CD1c-positive myeloid dendritic cell (primary cell): ENCODE measurements around the gene ANKRD36.
"Not testable (repeated sequence)": the region's sequence is repeated elsewhere in the genome, so short reads cannot be mapped to it uniquely, and the experiment has no call there.

ENCODE experiments used
- DNase-seq: peaks from one replicate; pipeline ENCODE4 v3.0.0-alpha.2; 2016; ENCODE audit errors: extremely low spot score

ANKRD36 gene

GRCh38 chr2:97113882-97114255, 916 bp downstream of the ANKRD36 start:
- not testable (repeated sequence) for DNase-seq

- not testable (repeated sequence) for DNase-seq
Observed at GRCh38 chr2:97129090-97129489, 16.1 kb downstream of the ANKRD36 start.

GRCh38 chr2:97144016-97144415, 31.1 kb downstream of the ANKRD36 start:
- not testable (repeated sequence) for DNase-seq

- not testable (repeated sequence) for DNase-seq
Observed at GRCh38 chr2:97166548-97166947, 53.6 kb downstream of the ANKRD36 start.

- DNase-seq: not testable (repeated sequence)
Observed at GRCh38 chr2:97167938-97168337, 55.0 kb downstream of the ANKRD36 start.

GRCh38 chr2:97168583-97168982, 55.6 kb downstream of the ANKRD36 start:
- DNase-seq: not testable (repeated sequence)

- DNase-seq: not testable (repeated sequence)
Observed at GRCh38 chr2:97180391-97180790, 67.4 kb downstream of the ANKRD36 start.

GRCh38 chr2:97195349-97195748, 82.4 kb downstream of the ANKRD36 start:
- DNase-seq: not testable (repeated sequence)

GRCh38 chr2:97197251-97197650, 84.3 kb downstream of the ANKRD36 start:
- not testable (repeated sequence) for DNase-seq

GRCh38 chr2:97200887-97201286, 87.9 kb downstream of the ANKRD36 start:
- peak; percentile 3 for DNase-seq

GRCh38 chr2:97202643-97203250, 89.8 kb downstream of the ANKRD36 start:
- DNase-seq: not testable (repeated sequence)

GRCh38 chr2:97210325-97210724, 97.4 kb downstream of the ANKRD36 start:
- DNase-seq: no peak

- DNase-seq: not testable (repeated sequence)
Observed at GRCh38 chr2:97215025-97215424, 102.1 kb downstream of the ANKRD36 start.

GRCh38 chr2:97230848-97231585, 118.1 kb downstream of the ANKRD36 start:
- not testable (repeated sequence) for DNase-seq

- not testable (repeated sequence) for DNase-seq
Observed at GRCh38 chr2:97232981-97233380, 120.0 kb downstream of the ANKRD36 start.

GRCh38 chr2:97233660-97234295, 120.8 kb downstream of the ANKRD36 start:
- not testable (repeated sequence) for DNase-seq

- not testable (repeated sequence) for DNase-seq
Observed at GRCh38 chr2:97261192-97261591, 148.2 kb downstream of the ANKRD36 start.

- not testable (repeated sequence) for DNase-seq
Observed at GRCh38 chr2:97266449-97266848, 153.5 kb downstream of the ANKRD36 start.

GRCh38 chr2:97267411-97268074, 154.6 kb downstream of the ANKRD36 start:
- DNase-seq: peak; percentile 0

GRCh38 chr2:97268075-97268591, 155.2 kb downstream of the ANKRD36 start:
- peak; percentile 0 for DNase-seq

GRCh38 chr2:97276232-97276798, 163.4 kb downstream of the ANKRD36 start:
- not testable (repeated sequence) for DNase-seq
